H1 (cell line): ENCODE measurements around the gene GREB1. TPM values are rescaled to one million over a fixed set of nuclear protein-coding genes. Genes with fewer than 3 reads are reported as not detected.

Source experiments
- microRNA-seq, 2 experiments: library from miRNA; unstranded; fragments of <30 nt; microRNA quantifications; one replicate each; pipeline versions ENCODE4 to v1.2.0, GENCODE V29; 2016 to 2020; ENCODE audit warnings: borderline microRNAs expressed in 2 of 2, borderline number of aligned reads in 2 of 2, borderline replicate concordance in 1 of 2
- polyA plus RNA-seq, 7 experiments: library from polyadenylated mRNA; depleted of rRNA in 3 of 7; stranded (reverse) in 5 of 7; unstranded in 2 of 7; fragments of >200 nt in 5 of 7; fragments of 200-250 nt in 2 of 7; gene quantifications; 1 replicate in 5 of 7; 2 replicates in 1 of 7; 4 replicates in 1 of 7; pipeline versions ENCODE4 v1.2.1 to v1.2.3, GENCODE V29; 2011 to 2013; ENCODE audit warnings: missing spikeins in 2 of 7, mixed read lengths in 2 of 7
- small RNA-seq: library from polyadenylated mRNA; stranded (forward); fragments of <200 nt; extraction: miRNeasy Mini kit (QIAGEN cat#:217004); gene quantifications from one replicate; pipeline ENCODE3, GENCODE V24; 2013; ENCODE audit not compliant: insufficient read depth
- total RNA-seq: library from RNA; stranded (reverse); fragmentation: NEBNext Ultra II Directional; extraction: Animal tissue kit (Norgen Biotek cat#: 25700); gene quantifications from 2 replicates; pipeline ENCODE4 v1.2.1, GENCODE V29; 2021

GREB1 gene
- total and polyA plus RNA-seq, 2 of the 8 experiments (the other 6 are each of a cell fraction or from before 2014, with no cell fraction given): 7.9 to 43.4 TPM

Small RNAs within 50 kb of the gene (microRNA-seq; reads per million reads assigned to microRNA genes)
- 0 reads per million in 2 experiments for gene MIR4429

Small RNAs within 50 kb of the gene (small RNA-seq; reads per million reads assigned to genes)
- gene MIR4429 (not detected), gene RN7SL674P (not detected), gene RNA5SP84 (not detected), gene RNU2-13P (not detected)

Other genes with a start within 250 kb of the GREB1 start
- gene ROCK2, start 189.4 kb upstream of the GREB1 start, total RNA-seq: 28.8 and 29.0 TPM in 2 replicates
- 1.7 and 2.7 TPM in 2 replicates for gene ROCK2, start 189.4 kb upstream of the GREB1 start, polyA plus RNA-seq (2011; rRNA removed)
- 14.9 and 15.6 TPM in 2 replicates for gene E2F6, start 67.9 kb upstream of the GREB1 start, total RNA-seq
- gene E2F6, start 67.9 kb upstream of the GREB1 start, polyA plus RNA-seq (2011; rRNA removed): 3.8 and 8.3 TPM in 2 replicates
- gene NTSR2, start 136.2 kb downstream of the GREB1 start, total RNA-seq: not detected in 2 replicates
- gene NTSR2, start 136.2 kb downstream of the GREB1 start, polyA plus RNA-seq (2011; rRNA removed): 0.05 and 0.09 TPM in 2 replicates
- gene LPIN1, start 212.6 kb downstream of the GREB1 start, total RNA-seq: 9.8 and 11.3 TPM in 2 replicates
- gene LPIN1, start 212.6 kb downstream of the GREB1 start, polyA plus RNA-seq (2011; rRNA removed): 4.3 and 4.7 TPM in 2 replicates